Mammary epithelial cell (primary cell): ENCODE measurements around the gene KHK.

Experiments
- CTCF ChIP-seq, 2 donors: IDR thresholded peaks in 1 of 2; conservative IDR thresholded peaks in 1 of 2; 2 replicates each; pipeline ENCODE4 v1.5.1; 2011 to 2012; ENCODE audit warnings: inconsistent platforms in 2 of 2, low read length in 2 of 2, mild to moderate bottlenecking in 2 of 2, control low read depth in 1 of 2, low read depth in 1 of 2; ENCODE audit not compliant: insufficient read depth in 1 of 2; ENCODE audit errors: extremely low read depth in 1 of 2
- EZH2 ChIP-seq: IDR thresholded peaks from 2 replicates; pipeline ENCODE4 v1.6.1; 2012; ENCODE audit warnings: low read length, inconsistent platforms, borderline replicate concordance

GRCh38 chr2:27070653-27071276 lies 15.8 kb upstream of the KHK start:
- no peak for TF ChIP-seq CTCF (conservative IDR thresholded peaks at IDR 0.05 in 1 of 2, IDR thresholded peaks at IDR 0.05 in 1 of 2; ENCODE audit: extremely low read depth in 1 of 2, insufficient read depth in 1 of 2, low read depth in 1 of 2, low read length in 2 of 2)
- TF ChIP-seq EZH2, result no peak
